GM23338 (cell line): Measurements from ENCODE around the gene SH3PXD2B. TPM values are rescaled to one million over a fixed set of nuclear protein-coding genes. Genes with fewer than 3 reads are reported as not detected.

ENCODE experiments used
- ATAC-seq: fragments of 200-7000 bp; cut with Tn5 transposase; 3 replicates; pipeline ENCODE4 v1.9.1; 2020
- DNase-seq: peaks from one replicate; pipeline ENCODE4 v3.0.0-alpha.2; 2015; ENCODE audit warnings: low spot score
- H2AFZ ChIP-seq: fragments of 200-600 bp; sonication (generic); 2 replicates; pipeline ENCODE4 v1.8.0; 2016; ENCODE audit warnings: antibody characterized with exemption, mild to moderate bottlenecking, moderate library complexity
- H3F3A ChIP-seq: fragments of 200-600 bp; sonication (generic); replicated peaks from 2 replicates; pipeline ENCODE4 v1.8.0; 2017; ENCODE audit warnings: antibody characterized with exemption, mixed run types, low read depth
- H3K27ac ChIP-seq: fragments of 200-600 bp; sonication (generic); 2 replicates; pipeline ENCODE4 v1.6.1; 2016; ENCODE audit warnings: low read depth
- H3K27me3 ChIP-seq: fragments of 200-600 bp; sonication (generic); 2 replicates; pipeline ENCODE4 v1.8.0; 2016; ENCODE audit warnings: mild to moderate bottlenecking, mixed run types, moderate library complexity; ENCODE audit not compliant: insufficient read depth
- H3K36me3 ChIP-seq: fragments of 200-600 bp; sonication (generic); 2 replicates; pipeline ENCODE4 v1.8.0; 2016; ENCODE audit warnings: mild to moderate bottlenecking; ENCODE audit not compliant: insufficient read depth
- H3K4me1 ChIP-seq: fragments of 200-600 bp; sonication (generic); 2 replicates; pipeline ENCODE4 v1.8.0; 2016; ENCODE audit warnings: mild to moderate bottlenecking, moderate library complexity; ENCODE audit not compliant: insufficient read depth
- H3K4me2 ChIP-seq: fragments of 200-600 bp; sonication (generic); 2 replicates; pipeline ENCODE4 v1.7.1; 2017; ENCODE audit warnings: mixed run types
- H3K4me3 ChIP-seq: fragments of 200-600 bp; sonication (generic); 2 replicates; pipeline ENCODE4 v1.6.1; 2016; ENCODE audit warnings: mixed run types
- H3K79me2 ChIP-seq: fragments of 200-600 bp; sonication (generic); replicated peaks from 2 replicates; pipeline ENCODE4 v1.8.0; 2017; ENCODE audit warnings: mild to moderate bottlenecking; ENCODE audit not compliant: insufficient read depth
- H3K9me2 ChIP-seq: fragments of 200-600 bp; sonication (generic); 2 replicates; pipeline ENCODE4 v1.8.0; 2017; ENCODE audit not compliant: insufficient read depth
- H4K20me1 ChIP-seq: fragments of 200-600 bp; sonication (generic); replicated peaks from 2 replicates; pipeline ENCODE4 v1.8.0; 2017; ENCODE audit warnings: mild to moderate bottlenecking; ENCODE audit not compliant: insufficient read depth
- H3K27ac Mint-ChIP-seq: 2 replicates; pipeline ENCODE4 v1.8.0; 2020; ENCODE audit warnings: inconsistent platforms, mild to moderate bottlenecking, moderate library complexity, mixed read lengths
- H3K27me3 Mint-ChIP-seq: 3 replicates; pipeline ENCODE4 v1.8.0; 2022; ENCODE audit warnings: low read depth, mild to moderate bottlenecking, moderate library complexity, mixed read lengths, inconsistent platforms; ENCODE audit not compliant: insufficient read depth, poor library complexity
- H3K36me3 Mint-ChIP-seq: 3 replicates; pipeline ENCODE4 v1.8.0; 2021; ENCODE audit warnings: low read depth, mild to moderate bottlenecking, inconsistent platforms, moderate library complexity, mixed read lengths
- H3K4me1 Mint-ChIP-seq: 3 replicates; pipeline ENCODE4 v1.8.0; 2020; ENCODE audit warnings: mild to moderate bottlenecking, inconsistent platforms, mixed read lengths
- H3K4me3 Mint-ChIP-seq: 3 replicates; pipeline ENCODE4 v1.8.0; 2021; ENCODE audit warnings: moderate library complexity, mild to moderate bottlenecking, inconsistent platforms, mixed read lengths
- H3K9me3 Mint-ChIP-seq: 3 replicates; pipeline ENCODE4 v1.8.0; 2020; ENCODE audit warnings: moderate library complexity, mild to moderate bottlenecking, inconsistent platforms, mixed read lengths
- CTCF ChIP-seq, 2 experiments: fragments of 200-600 bp in 1 of 2; sonication (generic) in 1 of 2; conservative IDR thresholded peaks; 2 replicates each; pipeline versions ENCODE4 v1.5.1 to v1.6.1; 2016 to 2017; ENCODE audit warnings: antibody characterized with exemption in 2 of 2, low read depth in 2 of 2, mild to moderate bottlenecking in 2 of 2, moderate library complexity in 1 of 2
- ETS1 ChIP-seq: IDR thresholded peaks from 2 replicates; pipeline ENCODE4 v1.6.1; 2016; ENCODE audit warnings: antibody characterized with exemption
- JUNB ChIP-seq: IDR thresholded peaks from one replicate; pipeline ENCODE4 v1.6.1; 2016; ENCODE audit warnings: antibody characterized with exemption; ENCODE audit not compliant: unreplicated experiment
- POLR2AphosphoS5 ChIP-seq: IDR thresholded peaks from 2 replicates; pipeline ENCODE4 v1.6.1; 2016; ENCODE audit warnings: antibody characterized with exemption, low read depth
- REST ChIP-seq: IDR thresholded peaks from one replicate; pipeline ENCODE4 v1.6.1; 2018; ENCODE audit warnings: antibody characterized with exemption; ENCODE audit not compliant: unreplicated experiment
- STAT1 ChIP-seq: IDR thresholded peaks from one replicate; pipeline ENCODE4 v1.6.1; 2016; ENCODE audit warnings: antibody characterized with exemption; ENCODE audit not compliant: unreplicated experiment
- polyA plus RNA-seq: library from polyadenylated mRNA; unstranded; fragments of >200 nt; fragmentation: Nextera tagmentation; extraction: Ambion mirVana; gene quantifications from 2 replicates; pipeline ENCODE4 v1.2.1, GENCODE V29; 2016
- total RNA-seq: library from RNA; depleted of rRNA; stranded (reverse); fragments of >200 nt; shearing (Covaris generic); gene quantifications from 2 replicates; pipeline ENCODE4 v1.2.3, GENCODE V29; 2014

The SH3PXD2B gene
- total and polyA plus RNA-seq, 2 experiments from 2014 or later: 40.2 to 52.5 TPM

- no peak for TF ChIP-seq REST
- TF ChIP-seq ETS1: no peak
- no peak for TF ChIP-seq STAT1
- TF ChIP-seq JUNB: no peak
Observed at GRCh38 chr5:172450453-172450852, 3.9 kb downstream of the SH3PXD2B start (continued).

- no peak overlapping the region; the same call in 1 of the 2 replicates for H3K27ac Mint-ChIP-seq
- 0 out of 2 replicates have a peak, but pooled peaks cover 7% of the 10 kb centered on the region for H3K36me3 ChIP-seq
- no peak overlapping the region for H3K4me3 Mint-ChIP-seq
- H4K20me1 ChIP-seq: peaks cover 72% of the 10 kb centered on the region
- H3K9me2 ChIP-seq: no peaks in the 10 kb centered on the region
- H3K27ac ChIP-seq: no peak overlapping the region
- TF ChIP-seq ETS1: no peak
- TF ChIP-seq JUNB: no peak
- no peak for TF ChIP-seq POLR2AphosphoS5
- peaks cover 26% of the 10 kb centered on the region for H3K4me1 ChIP-seq
- peaks cover 10% of the 10 kb centered on the region; the same call in 2 of the 3 replicates for H3K36me3 Mint-ChIP-seq
- peaks cover 5% of the 10 kb centered on the region; the same call in 1 of the 2 replicates for H3F3A ChIP-seq
- H3K4me1 Mint-ChIP-seq: peaks cover 65% of the 10 kb centered on the region
- no peak overlapping the region for H3K4me2 ChIP-seq
- DNase-seq: no peak
- no peak overlapping the region for H3K4me3 ChIP-seq
- H3K79me2 ChIP-seq: peaks cover 87% of the 10 kb centered on the region
- no peaks in the 10 kb centered on the region for H3K9me3 Mint-ChIP-seq
- peaks cover 9% of the 10 kb centered on the region for H3K27me3 Mint-ChIP-seq
- ATAC-seq: no peak
- no peaks in the 10 kb centered on the region for H3K27me3 ChIP-seq
- no peak overlapping the region for H2AFZ ChIP-seq
Observed at GRCh38 chr5:172448999-172449398, 5.3 kb downstream of the SH3PXD2B start.

GRCh38 chr5:172447646-172448365 is 6.5 kb downstream of the SH3PXD2B start:
- H3K4me1 ChIP-seq: peaks cover 25% of the 10 kb centered on the region
- no peak overlapping the region for H3K27ac ChIP-seq
- peaks cover 78% of the 10 kb centered on the region for H4K20me1 ChIP-seq
- no peak overlapping the region for H3K4me3 ChIP-seq
- H3K9me2 ChIP-seq: no peaks in the 10 kb centered on the region
- no peaks in the 10 kb centered on the region for H3K27me3 ChIP-seq
- DNase-seq (no peak), ATAC-seq (no peak)
- H2AFZ ChIP-seq: no peak overlapping the region
- Mint-ChIP-seq H3K9me3 (no peaks in the 10 kb centered on the region), H3K4me1 (peaks cover 59% of the 10 kb centered on the region), H3K36me3 (peaks cover 10% of the 10 kb centered on the region; the same call in 2 of the 3 replicates), H3K27me3 (peaks cover 5% of the 10 kb centered on the region), H3K4me3 (no peak overlapping the region), H3K27ac (no peak overlapping the region)
- H3F3A ChIP-seq: no peaks in the 10 kb centered on the region
- 0 out of 2 replicates have a peak, but pooled peaks cover 7% of the 10 kb centered on the region for H3K36me3 ChIP-seq
- no peak overlapping the region for H3K4me2 ChIP-seq
- TF ChIP-seq JUNB (no peak), CTCF (conservative IDR thresholded peaks at IDR 0.05; ENCODE audit: low read depth in 2 of 2) (0 out of 4 replicates have a peak, but pooled peaks of 1 of the 2 experiments have one; percentile 12)
- H3K79me2 ChIP-seq: peaks cover 93% of the 10 kb centered on the region
